NT2/D1 (cell line): Measurements from ENCODE around the gene CD3G.

Experiments
- YY1 ChIP-seq: IDR thresholded peaks from 2 replicates; pipeline ENCODE4 v1.6.1; 2011; ENCODE audit not compliant: insufficient read length, insufficient read depth
- ZNF274 ChIP-seq: IDR thresholded peaks from 2 replicates; pipeline ENCODE4 v1.6.1; 2011; ENCODE audit warnings: mild to moderate bottlenecking, low read depth, low read length

DNA sequence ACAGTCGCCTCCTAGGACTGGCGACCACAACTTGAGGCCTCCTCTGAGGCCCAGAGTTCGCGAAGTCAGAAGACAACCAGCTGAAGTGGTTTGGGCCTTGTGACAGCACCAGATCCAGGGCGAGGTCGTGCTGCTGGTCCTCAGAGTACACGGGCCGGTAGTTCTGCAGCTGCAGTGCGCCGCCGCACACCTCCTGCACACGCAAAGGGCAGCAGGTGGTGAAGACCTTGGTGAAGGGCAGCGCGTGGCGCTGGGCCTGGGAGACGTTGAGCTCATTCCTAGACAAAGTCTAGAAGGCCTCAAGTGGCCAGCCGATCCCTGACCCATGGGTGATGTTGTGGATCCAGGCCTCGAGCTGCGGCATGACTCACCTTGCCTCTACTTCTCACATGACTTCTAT, 21.4 kb upstream of the CD3G start:
- TF ChIP-seq YY1 (no peak), ZNF274 (no peak)
